HPDE6-E6E7 (cell line): ENCODE results near the gene TCP11.
"Not testable (repeated sequence)": the region's sequence is repeated elsewhere in the genome, so short reads cannot be mapped to it uniquely, and the experiment has no call there.

Experiments used
- DNase-seq: peaks from one replicate; pipeline ENCODE4 v3.0.0; 2011; ENCODE audit warnings: missing footprints; ENCODE audit errors: extremely low spot score

Gene TCP11

GRCh38 chr6:35147026-35147425, 5.9 kb upstream of the TCP11 start:
- DNase-seq: no peak

- peak; percentile 51 for DNase-seq
Observed at GRCh38 chr6:35146453-35146852, 5.3 kb upstream of the TCP11 start.

GRCh38 chr6:35145757-35146156, 4.6 kb upstream of the TCP11 start:
- no peak for DNase-seq

GRCh38 chr6:35142588-35143569, 1.7 kb upstream of the TCP11 start:
- DNase-seq: no peak

- DNase-seq: no peak
Observed at GRCh38 chr6:35140639-35141006, 516 bp downstream of the TCP11 start.

- peak; percentile 26 for DNase-seq
Observed at GRCh38 chr6:35139924-35140638, 1.1 kb downstream of the TCP11 start.

- no peak for DNase-seq
Observed at GRCh38 chr6:35139470-35139869, 1.7 kb downstream of the TCP11 start.

GRCh38 chr6:35138191-35138590, 2.9 kb downstream of the TCP11 start:
- DNase-seq: not testable (repeated sequence)

GRCh38 chr6:35136185-35136584, 5.0 kb downstream of the TCP11 start:
- no peak for DNase-seq

- DNase-seq: no peak
Observed at GRCh38 chr6:35128496-35128895, 12.6 kb downstream of the TCP11 start.

- DNase-seq: no peak
Observed at GRCh38 chr6:35128042-35128441, 13.1 kb downstream of the TCP11 start.

GRCh38 chr6:35124356-35124755, 16.8 kb downstream of the TCP11 start:
- no peak for DNase-seq

- DNase-seq: no peak
Observed at GRCh38 chr6:35120746-35121145, 20.4 kb downstream of the TCP11 start.

GRCh38 chr6:35108309-35108885, 32.7 kb downstream of the TCP11 start:
- DNase-seq: no peak

GRCh38 chr6:35107761-35108160, 33.4 kb downstream of the TCP11 start:
- not testable (repeated sequence) for DNase-seq

- not testable (repeated sequence) for DNase-seq
Observed at GRCh38 chr6:35107208-35107607, 33.9 kb downstream of the TCP11 start.

- DNase-seq: not testable (repeated sequence)
Observed at GRCh38 chr6:35106061-35106460, 35.1 kb downstream of the TCP11 start.

- no peak for DNase-seq
Observed at GRCh38 chr6:35105078-35105477, 36.1 kb downstream of the TCP11 start.

- DNase-seq: no peak
Observed at GRCh38 chr6:35099116-35099515, 42.0 kb downstream of the TCP11 start.

- peak; percentile 21 for DNase-seq
Observed at GRCh38 chr6:35096129-35096862, 44.8 kb downstream of the TCP11 start.

GRCh38 chr6:35094183-35094582, 47.0 kb downstream of the TCP11 start:
- DNase-seq: no peak

- DNase-seq: no peak
Observed at GRCh38 chr6:35093783-35094182, 47.4 kb downstream of the TCP11 start.
